ENCODE measurements around the gene AATF. TPM values are rescaled to one million over a fixed set of nuclear protein-coding genes. Genes with fewer than 3 reads are reported as not detected.

AATF gene
- total RNA-seq, 1 donor from 2014 or later = 22.5 TPM

DNA sequence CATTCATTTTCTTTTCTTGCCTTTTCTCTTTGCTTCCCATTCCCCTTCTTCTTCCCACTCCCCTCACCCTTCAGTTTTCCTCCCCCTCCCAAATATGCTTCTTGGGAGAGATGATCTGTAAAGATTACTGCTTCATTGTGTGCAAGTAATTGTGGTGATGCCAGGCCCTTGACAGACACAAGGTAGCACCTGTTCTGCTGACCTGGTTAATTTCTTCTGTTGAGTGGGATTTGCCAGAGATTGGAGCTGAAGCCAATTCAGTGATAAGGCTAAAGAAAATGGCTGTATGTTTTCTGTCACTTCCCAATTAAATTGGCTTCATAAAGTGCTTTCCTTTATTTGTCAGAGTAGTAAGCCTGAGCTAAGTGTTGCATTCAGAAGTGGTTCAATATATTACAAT lies 44.5 kb downstream of the AATF start:
- no peak overlapping the region for H3K27ac Mint-ChIP-seq (ENCODE audit: unreplicated experiment)
- H3K9me3 Mint-ChIP-seq (ENCODE audit: unreplicated experiment) = peaks cover 2% of the 10 kb centered on the region
- no peak for DNase-seq
- H3K4me3 Mint-ChIP-seq (ENCODE audit: unreplicated experiment) = no peak overlapping the region
- H3K4me1 Mint-ChIP-seq (ENCODE audit: low read depth, unreplicated experiment) = peaks cover 2% of the 10 kb centered on the region
- no peaks in the 10 kb centered on the region for H3K27me3 Mint-ChIP-seq (ENCODE audit: unreplicated experiment)
- TF ChIP-seq, protein P1, sequence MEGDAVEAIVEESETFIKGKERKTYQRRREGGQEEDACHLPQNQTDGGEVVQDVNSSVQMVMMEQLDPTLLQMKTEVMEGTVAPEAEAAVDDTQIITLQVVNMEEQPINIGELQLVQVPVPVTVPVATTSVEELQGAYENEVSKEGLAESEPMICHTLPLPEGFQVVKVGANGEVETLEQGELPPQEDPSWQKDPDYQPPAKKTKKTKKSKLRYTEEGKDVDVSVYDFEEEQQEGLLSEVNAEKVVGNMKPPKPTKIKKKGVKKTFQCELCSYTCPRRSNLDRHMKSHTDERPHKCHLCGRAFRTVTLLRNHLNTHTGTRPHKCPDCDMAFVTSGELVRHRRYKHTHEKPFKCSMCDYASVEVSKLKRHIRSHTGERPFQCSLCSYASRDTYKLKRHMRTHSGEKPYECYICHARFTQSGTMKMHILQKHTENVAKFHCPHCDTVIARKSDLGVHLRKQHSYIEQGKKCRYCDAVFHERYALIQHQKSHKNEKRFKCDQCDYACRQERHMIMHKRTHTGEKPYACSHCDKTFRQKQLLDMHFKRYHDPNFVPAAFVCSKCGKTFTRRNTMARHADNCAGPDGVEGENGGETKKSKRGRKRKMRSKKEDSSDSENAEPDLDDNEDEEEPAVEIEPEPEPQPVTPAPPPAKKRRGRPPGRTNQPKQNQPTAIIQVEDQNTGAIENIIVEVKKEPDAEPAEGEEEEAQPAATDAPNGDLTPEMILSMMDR (IDR thresholded peaks at IDR 0.05; ENCODE audit: partially characterized antibody, unreplicated experiment) = no peak
- peaks cover 5% of the 10 kb centered on the region for H3K36me3 Mint-ChIP-seq (ENCODE audit: unreplicated experiment)

DNA sequence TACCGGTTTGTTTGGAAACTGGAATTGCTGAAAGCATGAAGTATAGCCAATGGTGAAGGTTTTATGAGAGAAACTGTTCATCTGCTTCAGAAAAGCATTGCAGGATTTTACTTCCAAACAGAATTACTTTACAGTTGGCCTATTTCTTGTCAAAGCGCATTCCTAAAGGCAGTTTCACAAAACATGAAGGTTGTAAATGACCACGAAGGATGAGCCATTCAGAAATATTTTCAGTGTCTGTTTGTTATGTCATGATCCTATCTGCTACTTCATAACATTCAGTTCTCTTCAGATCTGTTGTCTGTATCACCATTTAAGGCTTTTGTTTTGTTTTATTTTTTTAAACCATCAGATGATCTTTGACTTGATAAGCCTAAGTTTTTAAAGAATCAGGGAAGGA lies 45.7 kb downstream of the AATF start:
- TF ChIP-seq, protein P1 (IDR thresholded peaks at IDR 0.05; ENCODE audit: partially characterized antibody, unreplicated experiment) = no peak
- H3K9me3 Mint-ChIP-seq (ENCODE audit: unreplicated experiment) = peaks cover 2% of the 10 kb centered on the region
- no peaks in the 10 kb centered on the region for H3K27me3 Mint-ChIP-seq (ENCODE audit: unreplicated experiment)
- no peak overlapping the region for H3K4me3 Mint-ChIP-seq (ENCODE audit: unreplicated experiment)
- peaks cover 2% of the 10 kb centered on the region for H3K4me1 Mint-ChIP-seq (ENCODE audit: low read depth, unreplicated experiment)
- peaks cover 5% of the 10 kb centered on the region for H3K36me3 Mint-ChIP-seq (ENCODE audit: unreplicated experiment)
- no peak for DNase-seq
- no peak overlapping the region for H3K27ac Mint-ChIP-seq (ENCODE audit: unreplicated experiment)

DNA sequence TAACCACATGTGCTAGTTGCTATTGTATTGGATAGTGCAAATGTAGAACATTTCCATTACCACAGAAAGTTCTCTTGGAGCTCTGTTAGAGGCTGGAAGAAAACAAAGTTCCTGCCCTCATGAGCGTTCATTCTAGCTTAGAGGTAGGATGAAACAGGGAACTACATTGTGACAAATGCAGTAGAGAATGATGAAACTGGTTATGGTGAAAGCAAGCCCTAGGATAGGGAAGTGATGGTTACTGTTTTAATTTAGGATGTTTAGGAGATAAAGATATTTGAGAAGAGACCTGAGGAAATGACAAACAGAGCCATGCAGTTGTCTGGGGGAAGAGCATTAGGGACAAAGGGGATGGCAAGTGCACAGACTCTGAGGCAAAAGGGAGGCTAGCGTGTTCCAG lies 50.7 kb downstream of the AATF start:
- H3K36me3 Mint-ChIP-seq (ENCODE audit: unreplicated experiment) = peaks cover 25% of the 10 kb centered on the region
- H3K9me3 Mint-ChIP-seq (ENCODE audit: unreplicated experiment) = no peaks in the 10 kb centered on the region
- H3K27ac Mint-ChIP-seq (ENCODE audit: unreplicated experiment) = no peak overlapping the region

DNA sequence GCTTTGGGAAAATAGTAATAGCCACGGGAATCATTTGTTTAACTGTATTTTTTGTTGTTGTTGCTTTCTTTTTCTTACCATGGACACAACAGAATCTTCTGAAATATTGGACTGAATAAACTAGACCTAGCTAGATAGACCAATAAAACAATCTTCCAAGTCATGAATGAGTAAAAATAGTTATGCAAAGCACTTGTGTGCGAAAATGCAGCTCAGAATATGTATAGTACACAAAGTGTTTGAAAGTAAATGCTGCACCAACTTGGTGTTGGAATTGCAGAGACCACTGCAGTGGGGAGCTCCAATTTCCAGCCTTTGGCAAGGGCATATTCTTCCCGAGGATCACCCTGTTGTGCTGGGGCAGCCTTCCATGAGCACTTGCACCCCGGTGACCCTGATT lies 68.0 kb downstream of the AATF start:
- Mint-ChIP-seq H3K4me3 (ENCODE audit: unreplicated experiment) (no peak overlapping the region), H3K36me3 (ENCODE audit: unreplicated experiment) (no peaks in the 10 kb centered on the region), H3K27ac (ENCODE audit: unreplicated experiment) (no peak overlapping the region), H3K9me3 (ENCODE audit: unreplicated experiment) (no peaks in the 10 kb centered on the region), H3K4me1 (ENCODE audit: low read depth, unreplicated experiment) (peaks cover 21% of the 10 kb centered on the region), H3K27me3 (ENCODE audit: unreplicated experiment) (peaks cover 1% of the 10 kb centered on the region)
- DNase-seq = no peak
- TF ChIP-seq, protein P1 (IDR thresholded peaks at IDR 0.05; ENCODE audit: partially characterized antibody, unreplicated experiment) = no peak

More for the DNA sequence above, 50.7 kb downstream of the AATF start:
- Mint-ChIP-seq H3K4me3 (ENCODE audit: unreplicated experiment) (no peak overlapping the region), H3K4me1 (ENCODE audit: low read depth, unreplicated experiment) (no peaks in the 10 kb centered on the region), H3K27me3 (ENCODE audit: unreplicated experiment) (no peaks in the 10 kb centered on the region)
- TF ChIP-seq, protein P1 (IDR thresholded peaks at IDR 0.05; ENCODE audit: partially characterized antibody, unreplicated experiment) = no peak
- no peak for DNase-seq

DNA sequence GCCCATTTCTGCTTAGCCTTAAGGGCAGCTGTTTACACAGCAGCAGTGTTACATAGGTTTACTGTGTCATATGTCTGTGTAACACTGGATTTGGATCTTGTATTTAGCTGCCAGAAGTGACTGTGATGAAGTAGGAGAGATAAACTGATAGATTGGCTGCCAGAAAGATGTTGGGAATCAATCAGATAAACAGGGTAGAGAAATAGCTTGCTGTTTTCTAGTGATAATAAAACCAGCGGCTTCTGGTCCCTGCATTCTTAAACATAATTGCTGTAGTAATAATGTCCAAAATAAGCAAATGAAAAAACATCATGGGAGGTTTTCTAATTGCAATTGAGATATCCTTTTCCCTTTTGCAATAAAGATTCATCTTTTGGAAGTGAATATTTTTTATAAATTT lies 68.7 kb downstream of the AATF start:
- H3K4me1 Mint-ChIP-seq (ENCODE audit: low read depth, unreplicated experiment) = peaks cover 21% of the 10 kb centered on the region
- TF ChIP-seq, protein P1 (IDR thresholded peaks at IDR 0.05; ENCODE audit: partially characterized antibody, unreplicated experiment) = no peak
- peak overlapping the region; percentile 18 for H3K27ac Mint-ChIP-seq (ENCODE audit: unreplicated experiment)
- no peak for DNase-seq
- no peak overlapping the region for H3K4me3 Mint-ChIP-seq (ENCODE audit: unreplicated experiment)
- peaks cover 1% of the 10 kb centered on the region for H3K27me3 Mint-ChIP-seq (ENCODE audit: unreplicated experiment)
- no peaks in the 10 kb centered on the region for H3K9me3 Mint-ChIP-seq (ENCODE audit: unreplicated experiment)
- H3K36me3 Mint-ChIP-seq (ENCODE audit: unreplicated experiment) = no peaks in the 10 kb centered on the region
